ENCODE results near the gene ARL4A. TPM values are rescaled to one million over a fixed set of nuclear protein-coding genes. Genes with fewer than 3 reads are reported as not detected.
"Not testable (repeated sequence)": the region's sequence is repeated elsewhere in the genome, so short reads cannot be mapped to it uniquely, and the experiment has no call there.

The ARL4A gene
- total RNA-seq, 2 experiments from 2014 or later, result 7.5 to 10.4 TPM

DNA sequence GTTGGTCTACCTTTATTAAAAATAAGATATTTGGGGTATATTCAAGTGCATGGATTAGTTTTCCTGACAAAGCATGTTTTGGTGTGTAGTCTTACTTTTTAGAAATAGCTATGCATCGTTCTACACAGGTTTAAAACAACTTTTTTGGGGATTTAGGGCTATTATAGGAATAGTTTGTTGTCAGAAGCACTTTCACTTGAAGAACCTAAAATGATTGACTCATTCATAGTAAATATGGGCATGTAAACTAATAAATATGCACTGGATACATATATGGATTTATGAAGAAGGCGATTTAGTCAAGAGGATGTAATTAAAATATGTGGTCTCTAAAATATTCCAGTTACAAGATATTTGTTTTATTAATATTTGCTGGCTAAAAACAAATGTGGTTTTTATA, 2.0 kb downstream of the ARL4A start:
- no peak overlapping the region for H3K27ac Mint-ChIP-seq
- intact Hi-C loops (cut with DNase I, micrococcal nuclease), result loop anchor here (5.0 to 10.0 kb wide), 3 partner anchors 52 to 432 kb away; no protein-coding TSS in a partner anchor
- ChIA-PET POLR2A (interaction anchor here (0.7 kb wide), 1 partner anchor 644 kb away, joined by 6 read pairs; no protein-coding TSS in a partner anchor), CTCF (no interaction called here)
- no peaks in the 10 kb centered on the region for H3K9me3 Mint-ChIP-seq (ENCODE audit: low read depth)
- no peak for ATAC-seq
- no peaks in the 10 kb centered on the region for H3K27me3 Mint-ChIP-seq
- H3K4me1 Mint-ChIP-seq, result peaks cover 36% of the 10 kb centered on the region
- no peak overlapping the region for H3K4me3 Mint-ChIP-seq
- no peak for DNase-seq
- no peaks in the 10 kb centered on the region for H3K36me3 Mint-ChIP-seq (ENCODE audit: low read depth)

DNA sequence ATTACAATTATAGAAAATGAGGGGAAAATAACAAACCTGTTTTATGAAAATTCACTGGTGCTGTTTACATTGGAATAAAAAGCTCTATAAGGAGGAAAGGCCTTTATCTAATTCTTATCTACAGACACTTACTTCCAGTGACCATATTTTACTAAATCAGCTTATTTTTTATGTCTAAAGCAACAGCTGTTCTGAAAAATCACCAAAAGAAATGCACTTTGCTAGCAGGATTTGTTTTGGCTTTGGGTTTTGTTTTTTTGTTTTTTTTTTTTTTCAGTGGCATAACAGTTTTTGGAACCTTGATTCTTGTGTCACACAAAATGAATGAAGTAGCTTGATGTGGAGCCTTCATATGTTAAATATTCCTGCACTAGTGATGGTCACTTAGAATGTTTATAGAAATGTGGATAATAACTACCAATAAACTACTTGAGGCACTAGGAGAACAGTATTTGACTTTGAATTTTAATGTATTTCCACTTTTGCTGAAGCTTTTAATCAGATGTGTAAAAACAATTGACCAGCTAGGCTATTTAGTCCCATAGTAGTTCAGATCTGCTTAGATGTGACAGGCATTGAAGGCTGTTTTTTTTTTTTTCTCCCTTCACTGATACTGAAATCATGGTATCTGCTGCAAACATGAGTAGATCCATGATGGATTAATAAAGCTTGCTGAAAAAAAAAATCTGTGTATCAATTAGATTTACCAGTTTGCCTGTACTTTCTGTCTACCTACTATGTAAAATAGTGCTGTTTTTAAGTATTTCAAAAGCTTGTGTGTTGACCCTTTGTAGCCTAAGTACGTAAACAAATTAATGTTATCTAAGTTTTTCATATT, 2.8 kb downstream of the ARL4A start:
- CTCF ChIA-PET, result interaction anchor here (0.6 to 1.8 kb wide), 6 partner anchors 12 to 529 kb away, joined by 3 to 5 read pairs (median 4); no protein-coding TSS in a partner anchor
- intact Hi-C loops (cut with DNase I, micrococcal nuclease), result no loop called here
- Mint-ChIP-seq H3K27ac (no peak overlapping the region), H3K4me3 (no peak overlapping the region), H3K4me1 (peaks cover 39% of the 10 kb centered on the region), H3K36me3 (ENCODE audit: low read depth) (no peaks in the 10 kb centered on the region), H3K9me3 (ENCODE audit: low read depth) (no peaks in the 10 kb centered on the region), H3K27me3 (no peaks in the 10 kb centered on the region)
- ATAC-seq (no peak), DNase-seq (no peak)
- POLR2A ChIA-PET, result interaction anchor here (0.7 kb wide), 2 partner anchors 11 to 644 kb away, joined by 6 to 11 read pairs; no protein-coding TSS in a partner anchor

- POLR2A ChIA-PET, ATAC-seq, H3K4me3 Mint-ChIP-seq: not testable (repeated sequence)
These were observed 4.0 kb downstream of the ARL4A start for GRCh38 chr7:12691388-12691787.

GRCh38 chr7:12692035-12692434, 4.6 kb downstream of the ARL4A start:
- Mint-ChIP-seq H3K4me3 (no peak overlapping the region), H3K27ac (no peak overlapping the region), H3K4me1 (peaks cover 28% of the 10 kb centered on the region), H3K36me3 (ENCODE audit: low read depth) (no peaks in the 10 kb centered on the region), H3K9me3 (ENCODE audit: low read depth) (no peaks in the 10 kb centered on the region), H3K27me3 (no peaks in the 10 kb centered on the region)
- CTCF ChIA-PET, result interaction anchor here (0.6 to 1.8 kb wide), 3 partner anchors 10 to 1545 kb away, joined by 3 to 5 read pairs (median 3); no protein-coding TSS in a partner anchor
- ATAC-seq (no peak), DNase-seq (no peak)
- intact Hi-C loops (cut with DNase I, micrococcal nuclease), result no loop called here
- POLR2A ChIA-PET, result no interaction called here

More at GRCh38 chr7:12691388-12691787, 4.0 kb downstream of the ARL4A start:
- DNase-seq; intact Hi-C loops (cut with DNase I, micrococcal nuclease); H3K27ac Mint-ChIP-seq; H3K36me3 Mint-ChIP-seq (ENCODE audit: low read depth); H3K27me3 Mint-ChIP-seq; H3K9me3 Mint-ChIP-seq (ENCODE audit: low read depth): not testable (repeated sequence)
- CTCF ChIA-PET, result interaction anchor here (1.8 kb wide), 1 partner anchor 11 kb away, joined by 5 read pairs; no protein-coding TSS in a partner anchor
- peaks cover 29% of the 10 kb centered on the region for H3K4me1 Mint-ChIP-seq

- H3K27me3 Mint-ChIP-seq, result no peaks in the 10 kb centered on the region
- no peaks in the 10 kb centered on the region for H3K9me3 Mint-ChIP-seq (ENCODE audit: low read depth)
- no peak for ATAC-seq
- DNase-seq, result no peak
- ChIA-PET POLR2A (no interaction called here), CTCF (interaction anchor here (0.6 kb wide), 2 partner anchors 54 to 1546 kb away, joined by 3 read pairs; no protein-coding TSS in a partner anchor)
- H3K4me3 Mint-ChIP-seq, result no peak overlapping the region
- intact Hi-C loops (cut with DNase I, micrococcal nuclease), result no loop called here
- H3K36me3 Mint-ChIP-seq (ENCODE audit: low read depth), result no peaks in the 10 kb centered on the region
- peaks cover 26% of the 10 kb centered on the region for H3K4me1 Mint-ChIP-seq
- no peak overlapping the region for H3K27ac Mint-ChIP-seq
These were observed 5.2 kb downstream of the ARL4A start for GRCh38 chr7:12692479-12693259.

DNA sequence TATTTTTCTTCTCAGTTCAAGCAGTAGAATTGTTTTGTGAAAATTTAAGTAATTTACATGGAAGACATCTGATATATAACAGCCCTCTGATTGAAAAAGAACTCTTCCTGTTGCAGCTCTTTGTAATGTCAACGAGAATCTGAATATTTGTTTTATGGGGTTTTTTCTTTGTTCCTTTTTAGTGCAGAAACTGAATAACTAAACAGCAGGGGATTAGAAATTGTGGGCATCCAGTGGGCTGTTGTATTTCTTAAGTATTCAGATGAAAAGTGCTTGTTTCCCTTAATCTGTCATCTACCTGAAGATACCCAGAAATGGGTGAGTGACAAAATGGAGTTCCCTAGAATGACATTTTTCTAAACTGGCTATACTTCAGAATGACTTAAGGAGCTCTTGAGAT, 7.4 kb downstream of the ARL4A start:
- intact Hi-C loops (cut with DNase I, micrococcal nuclease), result no loop called here

GRCh38 chr7:12695965-12696364, 8.5 kb downstream of the ARL4A start:
- Mint-ChIP-seq H3K4me3 (no peak overlapping the region), H3K9me3 (ENCODE audit: low read depth) (no peaks in the 10 kb centered on the region), H3K27me3 (no peaks in the 10 kb centered on the region), H3K4me1 (peaks cover 9% of the 10 kb centered on the region), H3K27ac (no peak overlapping the region), H3K36me3 (ENCODE audit: low read depth) (no peaks in the 10 kb centered on the region)
- DNase-seq, result no peak
- intact Hi-C loops (cut with DNase I, micrococcal nuclease), result no loop called here
- POLR2A ChIA-PET, result no interaction called here
- CTCF ChIA-PET, result interaction anchor here (1.3 kb wide), 1 partner anchor 57 kb away, joined by 4 read pairs; no protein-coding TSS in a partner anchor
- no peak for ATAC-seq

More for the DNA sequence above, 7.4 kb downstream of the ARL4A start:
- peak; percentile 23 for ATAC-seq
- no peaks in the 10 kb centered on the region for H3K36me3 Mint-ChIP-seq (ENCODE audit: low read depth)
- ChIA-PET CTCF (no interaction called here), POLR2A (no interaction called here)
- no peak for DNase-seq
- H3K27ac Mint-ChIP-seq, result no peak overlapping the region
- no peaks in the 10 kb centered on the region for H3K9me3 Mint-ChIP-seq (ENCODE audit: low read depth)
- no peaks in the 10 kb centered on the region for H3K27me3 Mint-ChIP-seq
- no peak overlapping the region for H3K4me3 Mint-ChIP-seq
- H3K4me1 Mint-ChIP-seq, result peaks cover 10% of the 10 kb centered on the region

- ATAC-seq, result no peak
- Mint-ChIP-seq H3K4me3 (no peak overlapping the region), H3K27me3 (no peaks in the 10 kb centered on the region), H3K9me3 (ENCODE audit: low read depth) (peaks cover 4% of the 10 kb centered on the region), H3K4me1 (peaks cover 5% of the 10 kb centered on the region), H3K27ac (no peak overlapping the region), H3K36me3 (ENCODE audit: low read depth) (no peaks in the 10 kb centered on the region)
- CTCF ChIA-PET, result interaction anchor here (0.8 kb wide), 1 partner anchor 45 kb away, joined by 4 read pairs; no protein-coding TSS in a partner anchor
- POLR2A ChIA-PET, result no interaction called here
- no peak for DNase-seq
- intact Hi-C loops (cut with DNase I, micrococcal nuclease), result no loop called here
These were observed 11.9 kb downstream of the ARL4A start for GRCh38 chr7:12699299-12699698.

- Mint-ChIP-seq H3K4me1 (no peaks in the 10 kb centered on the region), H3K27ac (no peak overlapping the region), H3K36me3 (ENCODE audit: low read depth) (no peaks in the 10 kb centered on the region), H3K4me3 (no peak overlapping the region), H3K27me3 (no peaks in the 10 kb centered on the region), H3K9me3 (ENCODE audit: low read depth) (peaks cover 4% of the 10 kb centered on the region)
- no peak for ATAC-seq
- CTCF ChIA-PET, result interaction anchor here (1.3 to 1.5 kb wide), 2 partner anchors 10 to 15 kb away, joined by 3 to 5 read pairs; no protein-coding TSS in a partner anchor
- DNase-seq, result no peak
- POLR2A ChIA-PET, result interaction anchor here (0.6 kb wide), 1 partner anchor 11 kb away, joined by 11 read pairs; no protein-coding TSS in a partner anchor
- intact Hi-C loops (cut with DNase I, micrococcal nuclease), result no loop called here
These were observed 14.0 kb downstream of the ARL4A start for GRCh38 chr7:12701433-12701832.

DNA sequence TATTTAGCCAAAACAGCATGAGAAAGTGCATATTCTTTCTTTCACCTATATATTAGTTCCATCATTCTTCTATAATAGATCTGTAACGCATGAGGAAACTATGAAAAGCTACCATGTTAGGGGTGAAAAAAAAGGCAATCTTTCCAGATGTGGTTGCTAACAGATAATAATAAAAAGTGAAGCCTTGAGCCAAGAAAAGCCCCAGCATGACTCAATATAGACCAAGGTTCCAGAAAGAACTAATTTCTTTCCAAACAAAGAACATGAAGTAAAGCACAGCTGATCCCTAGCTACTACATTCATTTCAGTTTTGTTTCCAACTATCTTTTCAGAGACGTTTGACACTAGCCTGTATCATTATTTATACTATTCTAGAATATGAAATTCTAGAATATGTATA, 16.4 kb downstream of the ARL4A start:
- DNase-seq (no peak), ATAC-seq (no peak)
- Mint-ChIP-seq H3K9me3 (ENCODE audit: low read depth) (peaks cover 4% of the 10 kb centered on the region), H3K27ac (no peak overlapping the region), H3K4me3 (no peak overlapping the region), H3K4me1 (no peaks in the 10 kb centered on the region), H3K36me3 (ENCODE audit: low read depth) (no peaks in the 10 kb centered on the region), H3K27me3 (no peaks in the 10 kb centered on the region)
- ChIA-PET CTCF (no interaction called here), POLR2A (no interaction called here)
- intact Hi-C loops (cut with DNase I, micrococcal nuclease), result no loop called here

- POLR2A ChIA-PET, result no interaction called here
- Mint-ChIP-seq H3K9me3 (ENCODE audit: low read depth) (peaks cover 4% of the 10 kb centered on the region), H3K27me3 (no peaks in the 10 kb centered on the region), H3K36me3 (ENCODE audit: low read depth) (no peaks in the 10 kb centered on the region), H3K4me3 (no peak overlapping the region), H3K4me1 (no peaks in the 10 kb centered on the region), H3K27ac (no peak overlapping the region)
- intact Hi-C loops (cut with DNase I, micrococcal nuclease), result no loop called here
- DNase-seq, result no peak
- CTCF ChIA-PET, result interaction anchor here (1.3 kb wide), 1 partner anchor 15 kb away, joined by 4 read pairs; no protein-coding TSS in a partner anchor
- ATAC-seq, result no peak
These were observed 18.4 kb downstream of the ARL4A start for GRCh38 chr7:12705878-12706277.
